Stomach smooth muscle (tissue), 2 donors: ENCODE results near the gene POLR3B.
A peak's percentile ranks its signal among the peaks of the same experiment; 100 is the strongest.

Experiments used
- H3K27ac ChIP-seq: one replicate; pipeline ENCODE4 v1.7.0; 2013; ENCODE audit warnings: mild to moderate bottlenecking, low read length, inconsistent platforms
- H3K27me3 ChIP-seq, 2 donors: one replicate each; pipeline ENCODE4 v1.7.0; 2013; ENCODE audit warnings: low read length in 2 of 2; ENCODE audit not compliant: insufficient read depth in 2 of 2, control insufficient read depth in 1 of 2
- H3K36me3 ChIP-seq, 2 donors: one replicate each; pipeline ENCODE4 v1.7.0; 2013; ENCODE audit warnings: low read length in 2 of 2; ENCODE audit not compliant: control insufficient read depth in 2 of 2, insufficient read depth in 2 of 2
- H3K4me1 ChIP-seq: one replicate; pipeline ENCODE4 v1.7.0; 2013; ENCODE audit warnings: low read length; ENCODE audit not compliant: control insufficient read depth, insufficient read depth
- H3K4me3 ChIP-seq, 2 donors: one replicate each; pipeline ENCODE4 v1.7.0; 2013; ENCODE audit warnings: low read length in 2 of 2
- H3K9ac ChIP-seq, 2 donors: one replicate each; pipeline ENCODE4 v1.7.0; 2013; ENCODE audit warnings: low read length in 2 of 2, mild to moderate bottlenecking in 1 of 2
- H3K9me3 ChIP-seq, 2 donors: one replicate each; pipeline ENCODE4 v1.7.0; 2013; ENCODE audit warnings: low read length in 2 of 2; ENCODE audit not compliant: control insufficient read depth in 2 of 2
- donor health status: healthy.
- donor health status: Pancreatic carcinoma.

The POLR3B gene

GRCh38 chr12:106343214-106343528 lies 14.4 kb upstream of the POLR3B start:
- peak overlapping the region in 1 of 2 donors; percentile 49 for H3K4me3 ChIP-seq
- peak overlapping the region; percentile 3 to 29 for H3K9ac ChIP-seq
- H3K36me3 ChIP-seq: peaks cover 3 to 7% of the 10 kb centered on the region in 2 donors

DNA sequence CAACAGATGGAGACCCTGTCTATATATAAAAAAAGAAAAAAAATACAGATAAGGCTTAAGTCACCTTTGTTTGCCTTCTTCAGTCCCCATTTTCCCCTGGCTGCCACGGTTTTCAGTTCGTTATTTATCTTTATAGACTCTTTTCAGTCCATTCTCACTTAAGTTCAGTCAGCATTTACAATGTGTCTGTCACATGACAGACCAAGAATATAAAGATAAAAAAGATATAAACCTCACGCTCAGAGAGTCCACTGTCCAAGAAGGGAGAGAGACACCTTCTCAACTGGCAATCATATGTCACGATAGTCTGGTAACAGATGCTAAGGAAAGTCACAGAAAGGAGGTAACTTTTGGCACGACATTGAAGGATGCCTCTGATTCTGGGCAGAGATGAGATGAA lies 13.4 kb upstream of the POLR3B start:
- H3K36me3 ChIP-seq: peaks cover 3 to 7% of the 10 kb centered on the region in 2 donors

More at GRCh38 chr12:106343214-106343528, 14.4 kb upstream of the POLR3B start:
- H3K27me3 ChIP-seq: no peaks in the 10 kb centered on the region
- no peaks in the 10 kb centered on the region for H3K9me3 ChIP-seq
- peak overlapping the region; percentile 55 for H3K27ac ChIP-seq
- H3K4me1 ChIP-seq: peaks cover 17% of the 10 kb centered on the region

GRCh38 chr12:106345746-106346145 lies 11.8 kb upstream of the POLR3B start:
- Histone ChIP-seq H3K4me3 (no peak overlapping the region), H3K4me1 (peaks cover 19% of the 10 kb centered on the region), H3K9ac (no peak overlapping the region), H3K36me3 (peaks cover 3 to 7% of the 10 kb centered on the region in 2 donors), H3K27me3 (no peaks in the 10 kb centered on the region), H3K27ac (no peak overlapping the region), H3K9me3 (no peaks in the 10 kb centered on the region)

More for the DNA sequence above, 13.4 kb upstream of the POLR3B start:
- H3K27me3 ChIP-seq: no peaks in the 10 kb centered on the region
- H3K4me3 ChIP-seq: no peak overlapping the region
- H3K9me3 ChIP-seq: no peaks in the 10 kb centered on the region
- H3K27ac ChIP-seq: no peak overlapping the region
- no peak overlapping the region for H3K9ac ChIP-seq
- H3K4me1 ChIP-seq: peaks cover 19% of the 10 kb centered on the region

- H3K4me1 ChIP-seq: peaks cover 6% of the 10 kb centered on the region
- H3K4me3 ChIP-seq: no peak overlapping the region
- H3K27me3 ChIP-seq: no peaks in the 10 kb centered on the region
- H3K9ac ChIP-seq: no peak overlapping the region
- peaks cover 3 to 7% of the 10 kb centered on the region in 2 donors for H3K36me3 ChIP-seq
- no peak overlapping the region for H3K27ac ChIP-seq
- no peaks in the 10 kb centered on the region for H3K9me3 ChIP-seq
These were observed 9.1 kb upstream of the POLR3B start for GRCh38 chr12:106348411-106348810.

GRCh38 chr12:106353175-106353574 lies 4.4 kb upstream of the POLR3B start:
- H3K9ac ChIP-seq: no peak overlapping the region
- no peaks in the 10 kb centered on the region for H3K9me3 ChIP-seq
- peaks cover 3% of the 10 kb centered on the region for H3K4me1 ChIP-seq
- H3K27me3 ChIP-seq: no peaks in the 10 kb centered on the region
- H3K4me3 ChIP-seq: no peak overlapping the region
- no peaks in the 10 kb centered on the region for H3K36me3 ChIP-seq
- H3K27ac ChIP-seq: no peak overlapping the region

DNA sequence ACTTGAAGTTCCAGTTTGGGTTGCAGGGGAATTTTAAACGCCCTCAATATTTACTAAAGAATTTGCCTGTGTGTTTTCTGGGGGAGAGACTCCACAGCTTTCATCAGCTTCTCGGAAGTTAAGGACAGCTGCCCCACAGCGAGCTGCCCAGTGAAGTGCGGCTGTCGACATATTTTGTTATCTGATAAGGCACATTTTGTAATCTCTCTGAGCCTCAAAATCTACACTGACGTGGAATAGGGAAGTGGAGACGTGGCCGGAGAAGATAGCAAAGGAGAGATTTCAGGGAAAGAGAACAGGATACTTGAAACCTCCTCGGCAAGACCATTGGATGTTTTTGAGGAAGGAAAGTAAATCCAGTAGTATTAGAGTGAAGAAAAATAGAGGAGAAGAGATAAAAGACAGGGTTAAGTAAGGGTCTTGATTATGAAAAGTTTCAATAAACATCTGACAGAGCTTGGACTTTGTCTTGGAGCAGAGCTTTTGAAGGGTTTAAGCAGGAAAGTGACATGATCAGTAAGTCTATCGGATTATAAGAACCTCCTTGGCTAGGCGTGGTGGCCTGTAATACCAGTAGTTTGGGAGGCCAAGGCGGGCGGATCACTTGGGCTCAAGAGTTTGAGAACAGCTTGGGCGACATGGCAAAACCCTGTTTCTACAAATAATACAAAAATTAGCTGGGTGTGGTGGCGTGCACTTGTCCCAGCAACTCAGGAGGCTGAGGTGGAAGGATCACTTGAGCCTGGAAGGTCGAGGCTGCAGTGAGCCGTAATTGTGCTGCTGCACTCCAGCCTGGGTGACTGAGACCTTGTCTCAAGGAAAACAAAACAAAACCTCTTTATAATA lies 1.1 kb downstream of the POLR3B start:
- no peaks in the 10 kb centered on the region for H3K36me3 ChIP-seq
- peak overlapping the region; percentile 87 for H3K27ac ChIP-seq

DNA sequence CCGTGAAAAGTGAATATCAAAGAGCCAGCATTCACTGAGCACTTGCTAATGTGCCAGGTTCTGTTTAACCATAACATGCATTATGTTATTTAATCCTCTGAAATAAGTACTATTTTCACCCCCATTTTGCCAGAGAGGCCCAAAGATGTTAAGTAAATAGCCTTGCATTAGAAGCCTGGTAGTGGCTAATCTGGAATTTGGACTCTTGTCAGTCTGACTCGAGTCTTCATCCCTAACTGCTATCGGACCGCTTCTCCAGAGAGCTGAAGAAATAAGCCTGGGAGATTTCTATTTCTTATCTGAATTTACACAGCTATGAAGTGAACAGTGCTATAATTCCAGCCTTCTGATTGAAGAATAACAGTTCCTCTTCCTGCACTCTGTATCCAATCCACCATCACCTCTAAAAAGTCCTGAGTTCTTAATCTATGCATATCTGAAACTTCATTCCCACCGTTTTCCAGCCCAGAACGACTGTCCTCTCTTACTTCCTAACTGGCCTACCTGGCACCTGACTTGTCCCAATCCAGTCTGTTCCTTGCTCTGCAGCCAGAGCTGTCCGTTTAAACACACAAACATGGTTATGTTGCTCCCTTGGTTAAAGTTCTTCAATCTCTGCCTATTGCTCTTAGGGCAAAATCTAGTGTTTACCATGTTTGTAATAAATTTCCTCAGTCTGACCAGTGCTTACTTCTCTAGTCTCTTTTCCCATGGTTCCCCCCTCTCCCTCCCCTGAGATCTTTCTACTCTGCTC lies 2.3 kb downstream of the POLR3B start:
- no peak overlapping the region for H3K4me3 ChIP-seq
- no peak overlapping the region for H3K9ac ChIP-seq
- H3K36me3 ChIP-seq: peaks cover 0 to 6% of the 10 kb centered on the region in 2 donors
- H3K9me3 ChIP-seq: no peaks in the 10 kb centered on the region
- H3K4me1 ChIP-seq: peaks cover 6% of the 10 kb centered on the region
- H3K27ac ChIP-seq: no peak overlapping the region
- H3K27me3 ChIP-seq: no peaks in the 10 kb centered on the region

More for the DNA sequence above, 1.1 kb downstream of the POLR3B start:
- H3K9ac ChIP-seq: peak overlapping the region; percentile 77 to 90
- no peaks in the 10 kb centered on the region for H3K9me3 ChIP-seq
- H3K4me1 ChIP-seq: peaks cover 6% of the 10 kb centered on the region
- no peaks in the 10 kb centered on the region for H3K27me3 ChIP-seq
- peak overlapping the region; percentile 87 to 96 for H3K4me3 ChIP-seq

DNA sequence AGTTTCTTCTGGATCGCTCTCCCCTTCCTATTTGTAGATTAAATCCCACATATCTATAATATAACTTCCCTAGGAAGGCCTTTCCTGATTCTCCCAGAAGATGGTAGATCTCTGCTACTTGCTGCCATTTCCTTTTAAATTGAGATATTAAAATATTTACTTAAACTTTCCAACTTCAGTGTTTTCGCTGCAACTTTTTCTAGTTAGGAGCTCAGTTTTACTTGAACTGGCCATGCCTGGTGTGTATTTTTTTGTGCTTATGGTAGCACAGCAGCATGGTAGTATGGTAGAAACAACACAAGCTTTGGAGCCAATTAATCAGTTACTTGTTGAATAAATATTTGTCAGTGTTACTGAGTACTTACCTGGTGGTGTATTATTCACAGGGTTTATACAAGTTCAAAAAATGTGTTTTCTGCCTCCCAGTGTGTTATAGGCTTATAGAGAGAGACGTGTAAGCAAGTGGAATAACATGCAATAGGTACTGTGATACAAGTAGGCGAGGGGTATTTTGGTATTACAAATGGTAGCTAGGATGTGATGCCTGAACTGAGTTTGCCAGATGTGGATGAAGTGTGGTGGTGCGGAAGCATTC lies 2.9 kb downstream of the POLR3B start:
- H3K27me3 ChIP-seq: no peaks in the 10 kb centered on the region
- H3K36me3 ChIP-seq: peaks cover 0 to 6% of the 10 kb centered on the region in 2 donors
- H3K9me3 ChIP-seq: no peaks in the 10 kb centered on the region
- peaks cover 6% of the 10 kb centered on the region for H3K4me1 ChIP-seq
- no peak overlapping the region for H3K4me3 ChIP-seq
- H3K9ac ChIP-seq: no peak overlapping the region
- no peak overlapping the region for H3K27ac ChIP-seq

DNA sequence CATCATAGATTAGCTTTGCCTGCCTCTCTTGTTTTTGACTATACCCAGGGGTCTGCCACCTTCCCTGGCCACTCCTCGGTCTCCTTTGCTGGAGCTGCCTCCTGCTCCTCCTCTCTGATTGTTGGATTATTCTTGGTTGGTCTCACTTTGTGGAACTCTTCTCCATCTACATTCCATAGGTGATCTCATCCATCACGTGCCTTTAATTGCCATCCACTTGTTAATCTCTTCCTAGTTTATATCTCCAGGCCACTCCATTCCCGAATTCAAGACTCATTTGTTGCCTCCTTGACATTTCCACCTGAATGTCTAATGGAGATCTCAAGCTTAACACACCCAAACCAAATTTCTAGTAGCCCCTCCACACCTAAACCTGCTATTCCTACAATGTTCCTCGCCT lies 5.4 kb downstream of the POLR3B start:
- Histone ChIP-seq H3K4me1 (peaks cover 6% of the 10 kb centered on the region), H3K4me3 (no peak overlapping the region), H3K36me3 (peaks cover 0 to 10% of the 10 kb centered on the region in 2 donors), H3K9ac (no peak overlapping the region), H3K9me3 (no peaks in the 10 kb centered on the region), H3K27me3 (no peaks in the 10 kb centered on the region), H3K27ac (no peak overlapping the region)

DNA sequence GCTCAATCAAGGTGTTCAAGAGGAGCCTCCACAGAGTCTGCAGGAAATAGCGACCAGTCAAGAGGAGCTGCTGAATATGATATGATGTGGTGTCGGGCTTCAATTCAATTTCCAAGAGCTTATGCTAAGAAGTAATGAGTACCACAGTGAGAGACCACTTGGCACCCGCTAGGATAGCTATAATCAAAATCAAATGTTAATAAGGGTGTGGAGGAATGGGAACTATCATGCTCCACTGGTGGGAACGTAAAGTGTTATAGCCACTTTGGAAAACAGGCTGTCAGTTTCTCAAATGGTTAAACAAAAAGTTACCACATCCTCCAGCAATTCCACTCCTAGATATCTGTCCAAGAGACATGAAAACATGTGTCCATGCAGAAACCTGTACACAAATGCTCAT lies 6.7 kb downstream of the POLR3B start:
- no peaks in the 10 kb centered on the region for H3K27me3 ChIP-seq
- no peaks in the 10 kb centered on the region for H3K4me1 ChIP-seq
- no peak overlapping the region for H3K4me3 ChIP-seq
- H3K9ac ChIP-seq: no peak overlapping the region
- H3K36me3 ChIP-seq: peaks cover 0 to 10% of the 10 kb centered on the region in 2 donors
- no peak overlapping the region for H3K27ac ChIP-seq
- no peaks in the 10 kb centered on the region for H3K9me3 ChIP-seq
